BLaER1 treated with 17β-estradiol and CSF1 and Interleukin-3, amounts not matched to agents 10 nM and 100 nM (cell line): ENCODE results near the gene SPTB.

Source experiments
- H3K27ac ChIP-seq, 11 experiments: shearing (Covaris generic); formaldehyde crosslinking; 2 replicates each; pipeline ENCODE4 v1.8.1; 2022
- H3K27me3 ChIP-seq, 11 experiments: shearing (Covaris generic); formaldehyde crosslinking; 2 replicates each; pipeline ENCODE4 v1.8.1; 2022
- H3K36me3 ChIP-seq, 11 experiments: shearing (Covaris generic); formaldehyde crosslinking; 2 replicates each; pipeline ENCODE4 v1.8.1; 2022
- H3K4me1 ChIP-seq, 10 experiments: shearing (Covaris generic); formaldehyde crosslinking; 2 replicates each; pipeline ENCODE4 v1.8.1; 2022
- H3K4me2 ChIP-seq, 11 experiments: shearing (Covaris generic); formaldehyde crosslinking; 2 replicates each; pipeline ENCODE4 v1.8.1; 2022
- H3K4me3 ChIP-seq, 10 experiments: shearing (Covaris generic); formaldehyde crosslinking; 2 replicates each; pipeline ENCODE4 v1.8.1; 2022
- H3K9ac ChIP-seq, 11 experiments: shearing (Covaris generic); formaldehyde crosslinking; 2 replicates each; pipeline ENCODE4 v1.8.1; 2022
- H3K9me3 ChIP-seq, 11 experiments: shearing (Covaris generic); formaldehyde crosslinking; replicated peaks in 1 of 11; 2 replicates each; pipeline ENCODE4 v1.8.1; 2022
- H4K20me1 ChIP-seq, 11 experiments: shearing (Covaris generic); formaldehyde crosslinking; 2 replicates each; pipeline ENCODE4 v1.8.1; 2022
- Cebpa-rat ChIP-seq, 11 experiments: shearing (Covaris generic); IDR thresholded peaks; 2 replicates each; pipeline ENCODE4 v1.8.1; 2022

The SPTB gene

DNA sequence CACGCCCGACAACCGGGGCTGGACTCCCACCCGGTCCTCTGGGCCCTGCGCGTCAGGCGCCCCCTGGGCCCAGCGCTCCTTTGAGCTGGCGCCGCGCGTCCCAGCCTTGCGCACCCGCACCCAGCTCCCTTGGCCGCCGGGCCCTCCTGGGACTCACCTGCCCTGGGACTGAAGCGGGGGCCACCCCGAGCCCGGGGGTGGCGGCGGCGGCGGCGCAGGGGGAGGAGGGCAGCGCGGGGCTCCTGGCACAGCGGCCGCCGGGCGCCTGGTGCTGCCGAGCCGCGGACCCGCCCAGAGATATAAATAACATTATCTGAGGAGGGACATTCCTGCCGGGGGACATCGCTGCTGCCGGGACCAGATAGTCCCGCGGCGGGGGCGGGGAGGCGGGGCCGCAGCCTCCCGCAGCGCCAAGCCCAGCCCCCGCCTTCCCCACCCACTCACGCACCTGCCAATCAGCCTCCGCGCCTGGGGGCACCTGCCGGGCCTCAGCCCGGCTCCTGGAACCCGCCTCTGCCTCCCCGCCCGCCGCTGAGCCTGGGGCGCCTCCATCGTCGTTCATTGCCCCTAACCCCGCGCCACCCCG lies at the start of gene SPTB:
TSS of gene SPTB (minus strand) at position 273 of the 586 bp plus-strand sequence. CDS start 56,813 bp downstream, outside the sequence.
- peak within 1 kb of the TSS; percentile 91 to 97 (median 96) for H3K4me2 ChIP-seq
- peak within 1 kb of the TSS; percentile 58 to 77 (median 67) for H3K4me3 ChIP-seq
- H4K20me1 ChIP-seq, result peaks cover 0 to 8% (median 0%) of the 10 kb centered on the region in 11 experiments; a peak in 3 of 22 replicates
- H3K36me3 ChIP-seq, result no peaks in the 10 kb centered on the region
- H3K9me3 ChIP-seq, result no peaks in the 10 kb centered on the region
- peaks cover 44 to 60% (median 50%) of the 10 kb centered on the region in 11 experiments for H3K27me3 ChIP-seq
- H3K27ac ChIP-seq, result no peak within 1 kb of the TSS
- peaks cover 0 to 11% (median 8%) of the 10 kb centered on the region in 10 experiments; a peak in 8 of 20 replicates for H3K4me1 ChIP-seq
- no peak for TF ChIP-seq Cebpa-rat (IDR thresholded peaks at IDR 0.05)
- peak within 1 kb of the TSS in 10 of 11 experiments; percentile 20 to 72 (median 60); a peak in 21 of 22 replicates for H3K9ac ChIP-seq

DNA sequence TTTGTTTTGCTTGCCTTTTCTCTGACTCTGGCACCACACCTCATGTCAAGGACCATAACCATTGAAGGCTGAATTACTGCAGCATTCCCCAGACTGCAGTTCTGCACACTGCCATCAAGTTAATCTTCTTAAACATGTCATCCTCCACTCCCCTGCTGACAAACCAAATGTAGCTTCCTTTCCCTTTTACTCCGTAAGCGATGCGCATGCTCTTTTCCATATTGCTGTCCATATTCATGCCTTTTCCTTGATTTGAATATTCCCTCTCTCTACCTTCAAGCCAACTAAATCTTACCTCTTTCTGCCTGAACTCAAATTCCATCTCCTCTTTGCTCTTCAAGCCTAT lies 49.3 kb upstream of the SPTB start:
- Histone ChIP-seq H3K9ac (peak overlapping the region in 1 of 11 experiments; percentile 12; a peak in 1 of 22 replicates), H3K4me3 (no peak overlapping the region), H3K27me3 (no peaks in the 10 kb centered on the region), H3K36me3 (peaks cover 91 to 99% (median 98%) of the 10 kb centered on the region in 11 experiments), H3K27ac (peak overlapping the region in 4 of 11 experiments; percentile 9 to 53 (median 31); a peak in 2 of 22 replicates), H3K4me2 (peak overlapping the region in 8 of 11 experiments; percentile 60 to 80 (median 71); a peak in 12 of 22 replicates), H4K20me1 (peaks cover 0 to 91% (median 19%) of the 10 kb centered on the region in 11 experiments; a peak in 11 of 22 replicates), H3K9me3 (no peaks in the 10 kb centered on the region; a peak in 1 of 22 replicates), H3K4me1 (peaks cover 10 to 29% (median 21%) of the 10 kb centered on the region in 10 experiments)
- no peak for TF ChIP-seq Cebpa-rat (IDR thresholded peaks at IDR 0.05)

DNA sequence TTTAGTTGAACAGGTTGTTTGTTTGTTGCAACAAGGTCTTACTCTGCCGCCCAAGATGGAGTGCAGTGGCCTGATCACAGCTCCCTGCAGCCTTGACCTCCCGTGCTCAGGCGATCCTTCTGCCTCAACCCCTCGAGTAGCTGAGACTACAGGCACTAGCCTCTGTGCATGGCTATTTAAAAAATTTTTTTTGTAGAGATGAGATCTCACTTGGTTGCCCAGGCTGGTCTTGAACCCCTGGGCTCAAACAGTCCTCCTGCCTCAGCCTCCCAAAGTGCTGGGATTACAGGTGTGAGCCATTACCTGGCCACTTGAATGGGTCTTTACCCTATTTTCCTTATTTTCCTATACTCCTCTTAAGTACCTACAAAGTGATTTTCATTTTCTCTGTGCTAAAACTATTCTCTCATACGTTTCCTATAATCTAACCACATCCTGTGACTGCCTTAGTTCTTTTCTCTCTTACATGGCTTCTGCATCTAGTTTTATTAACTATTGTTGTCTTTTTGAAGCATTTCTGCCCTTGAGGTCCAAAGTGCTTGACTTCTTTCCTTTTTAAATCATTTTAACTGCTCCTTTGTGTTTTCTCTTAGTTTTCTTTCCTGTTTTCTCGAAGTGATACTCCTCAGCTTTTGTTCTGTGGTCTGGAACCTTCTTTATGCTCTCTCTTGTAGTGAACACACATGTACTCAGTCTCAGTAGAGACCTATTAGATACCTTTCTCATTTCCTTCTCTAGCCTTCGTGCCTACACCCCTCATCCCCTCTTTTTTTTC lies 48.7 kb upstream of the SPTB start:
- TF ChIP-seq Cebpa-rat (IDR thresholded peaks at IDR 0.05), result no peak
- H4K20me1 ChIP-seq, result peaks cover 0 to 92% (median 16%) of the 10 kb centered on the region in 11 experiments; a peak in 11 of 22 replicates
- H3K27me3 ChIP-seq, result no peaks in the 10 kb centered on the region
- peak overlapping the region in 1 of 11 experiments; percentile 12; a peak in 1 of 22 replicates for H3K9ac ChIP-seq
- H3K4me1 ChIP-seq, result peaks cover 10 to 29% (median 21%) of the 10 kb centered on the region in 10 experiments
- no peaks in the 10 kb centered on the region; a peak in 1 of 22 replicates for H3K9me3 ChIP-seq
- H3K27ac ChIP-seq, result peak overlapping the region in 5 of 11 experiments; percentile 9 to 53 (median 14); a peak in 5 of 22 replicates
- peaks cover 89 to 98% (median 96%) of the 10 kb centered on the region in 11 experiments for H3K36me3 ChIP-seq
- H3K4me3 ChIP-seq, result peak overlapping the region in 2 of 10 experiments; percentile 29 to 43; a peak in 2 of 20 replicates
- peak overlapping the region; percentile 4 to 80 (median 68); a peak in 21 of 22 replicates for H3K4me2 ChIP-seq

DNA sequence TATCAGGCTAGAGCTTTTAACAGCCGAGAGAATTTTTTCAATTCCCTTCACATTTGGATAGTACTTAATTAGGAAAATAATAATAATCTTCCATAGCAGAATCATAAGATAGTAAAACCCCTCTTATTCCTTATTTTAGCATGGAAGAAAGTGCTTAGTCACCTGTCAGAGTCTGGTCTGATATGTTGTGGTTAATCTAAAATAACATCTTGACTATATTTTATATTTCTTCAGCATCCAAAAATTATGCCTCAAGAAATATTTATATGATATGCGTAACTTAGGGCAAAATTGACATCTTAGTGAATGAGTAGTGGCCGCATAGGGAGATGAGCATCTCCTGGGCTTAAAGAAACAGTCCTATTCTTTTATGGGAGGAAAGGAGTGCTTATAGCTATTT lies 47.3 kb upstream of the SPTB start:
- TF ChIP-seq Cebpa-rat (IDR thresholded peaks at IDR 0.05), result no peak
- H3K9me3 ChIP-seq, result no peaks in the 10 kb centered on the region; a peak in 1 of 22 replicates
- H3K27ac ChIP-seq, result peak overlapping the region in 1 of 11 experiments; percentile 20; a peak in 1 of 22 replicates
- peaks cover 75 to 97% (median 84%) of the 10 kb centered on the region in 11 experiments for H3K36me3 ChIP-seq
- peaks cover 10 to 29% (median 21%) of the 10 kb centered on the region in 10 experiments for H3K4me1 ChIP-seq
- H3K4me2 ChIP-seq, result no peak overlapping the region
- H3K4me3 ChIP-seq, result no peak overlapping the region
- H3K9ac ChIP-seq, result peak overlapping the region in 1 of 11 experiments; percentile 1; a peak in 1 of 22 replicates
- H3K27me3 ChIP-seq, result no peaks in the 10 kb centered on the region
- peaks cover 9 to 96% (median 25%) of the 10 kb centered on the region in 11 experiments; a peak in 17 of 22 replicates for H4K20me1 ChIP-seq

DNA sequence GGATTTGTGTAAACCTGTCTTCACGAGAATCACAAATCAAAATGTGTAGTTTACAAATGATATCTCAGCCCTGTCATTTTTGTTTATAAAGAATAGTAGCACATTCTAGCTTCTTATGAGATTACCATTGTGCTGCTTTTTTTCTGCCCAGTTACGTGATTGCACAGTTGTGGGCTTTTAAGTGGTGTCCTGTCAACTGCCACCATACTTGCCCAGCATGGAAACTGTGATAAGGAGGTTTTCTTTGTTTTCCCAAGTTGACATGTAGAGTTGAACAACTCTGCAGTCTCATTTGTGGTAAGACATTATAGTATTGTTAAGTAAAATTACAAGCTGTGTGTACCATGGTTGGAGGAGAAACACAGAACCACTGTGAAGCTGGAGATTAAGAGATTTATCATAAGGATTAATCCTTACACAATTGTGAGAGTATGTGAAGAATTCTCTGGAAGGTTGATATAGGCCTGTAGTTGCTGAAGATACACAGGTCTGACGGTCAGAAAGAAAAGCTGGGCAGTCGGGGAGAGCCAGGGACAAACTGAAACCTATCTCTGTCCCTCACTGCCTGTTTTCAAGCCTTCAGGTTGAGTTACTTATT lies 46.8 kb upstream of the SPTB start:
- Histone ChIP-seq H3K9me3 (no peaks in the 10 kb centered on the region; a peak in 1 of 22 replicates), H3K4me3 (no peak overlapping the region), H3K36me3 (peaks cover 70 to 96% (median 79%) of the 10 kb centered on the region in 11 experiments), H3K9ac (peak overlapping the region in 1 of 11 experiments; percentile 1; a peak in 1 of 22 replicates), H3K27ac (peak overlapping the region in 1 of 11 experiments; percentile 20; a peak in 1 of 22 replicates), H3K27me3 (no peaks in the 10 kb centered on the region), H3K4me2 (no peak overlapping the region), H3K4me1 (peaks cover 10 to 29% (median 21%) of the 10 kb centered on the region in 10 experiments), H4K20me1 (peaks cover 15 to 97% (median 29%) of the 10 kb centered on the region in 11 experiments; a peak in 17 of 22 replicates)
- TF ChIP-seq Cebpa-rat (IDR thresholded peaks at IDR 0.05), result no peak

DNA sequence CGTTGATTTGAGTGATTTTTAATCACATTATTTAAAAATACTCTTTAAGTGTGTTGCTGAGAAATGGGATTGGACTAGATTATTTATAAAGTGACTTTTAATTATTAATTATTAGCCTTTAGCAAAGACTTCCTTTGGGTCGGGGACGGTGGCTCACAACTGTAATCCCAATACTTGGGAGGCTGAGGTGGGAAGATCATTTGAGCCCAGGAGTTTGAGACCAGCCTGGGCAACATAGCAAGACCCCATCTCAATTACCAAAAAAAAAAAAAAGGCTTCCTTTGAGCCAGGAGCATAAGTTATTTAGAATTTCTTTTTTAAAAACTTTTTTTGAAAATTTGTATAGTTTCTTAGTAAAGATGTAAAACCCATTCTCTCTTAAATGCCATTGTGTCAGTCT lies 43.3 kb upstream of the SPTB start:
- no peak for TF ChIP-seq Cebpa-rat (IDR thresholded peaks at IDR 0.05)
- Histone ChIP-seq H3K9me3 (no peaks in the 10 kb centered on the region), H3K4me1 (peaks cover 4 to 24% (median 10%) of the 10 kb centered on the region in 10 experiments), H3K4me3 (no peak overlapping the region), H3K36me3 (peaks cover 47 to 88% (median 57%) of the 10 kb centered on the region in 11 experiments), H3K27me3 (no peaks in the 10 kb centered on the region), H3K27ac (no peak overlapping the region), H3K9ac (no peak overlapping the region), H4K20me1 (peaks cover 16 to 97% (median 30%) of the 10 kb centered on the region in 11 experiments; a peak in 18 of 22 replicates), H3K4me2 (no peak overlapping the region)

DNA sequence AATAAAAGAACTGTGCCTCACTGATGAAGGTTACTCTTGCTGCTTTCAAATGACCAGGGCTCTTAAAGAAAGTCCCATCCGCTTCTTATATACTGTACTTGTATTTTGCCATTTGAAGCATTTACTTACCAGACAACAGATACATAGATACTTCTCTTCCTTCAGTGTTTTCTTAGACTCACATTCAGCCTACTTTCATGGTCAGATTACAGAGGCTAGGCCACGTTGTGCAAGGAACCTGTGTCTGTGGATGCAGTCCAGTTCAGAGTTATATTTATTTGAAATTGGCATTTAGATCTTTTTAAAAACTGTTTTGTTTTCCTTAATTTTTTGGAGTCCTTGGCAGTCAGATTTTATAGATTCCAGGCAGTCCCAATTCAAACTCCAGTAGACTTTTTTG lies 40.8 kb upstream of the SPTB start:
- peaks cover 24 to 71% (median 48%) of the 10 kb centered on the region in 11 experiments for H3K36me3 ChIP-seq

DNA sequence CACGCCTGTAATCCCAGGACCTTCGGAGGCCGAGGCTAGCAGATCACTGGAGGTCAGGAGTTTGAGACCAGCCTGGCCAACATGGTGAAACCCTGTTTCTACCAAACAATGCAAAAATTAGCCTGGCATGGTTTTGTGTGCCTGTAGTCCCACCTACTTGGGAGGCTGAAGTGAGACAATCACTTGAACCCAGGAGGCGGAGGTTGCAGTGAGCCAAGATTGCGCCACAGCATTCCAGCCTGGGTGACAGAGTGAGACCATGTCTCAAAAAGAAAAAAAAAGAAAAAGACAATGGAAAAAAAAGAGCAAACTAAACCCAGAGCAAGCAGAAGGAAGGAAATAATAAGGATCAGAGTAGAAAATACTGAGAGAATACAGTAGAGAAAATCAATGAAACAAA lies 39.9 kb upstream of the SPTB start:
- TF ChIP-seq Cebpa-rat (IDR thresholded peaks at IDR 0.05), result no peak
- Histone ChIP-seq H3K4me3 (no peak overlapping the region), H3K27me3 (no peaks in the 10 kb centered on the region), H3K4me2 (no peak overlapping the region), H3K27ac (no peak overlapping the region), H3K9ac (no peak overlapping the region), H3K9me3 (peaks cover 0 to 14% (median 9%) of the 10 kb centered on the region in 11 experiments; a peak in 14 of 22 replicates), H4K20me1 (peaks cover 14 to 85% (median 30%) of the 10 kb centered on the region in 11 experiments; a peak in 18 of 22 replicates), H3K36me3 (peaks cover 16 to 64% (median 39%) of the 10 kb centered on the region in 11 experiments), H3K4me1 (peaks cover 11 to 35% (median 13%) of the 10 kb centered on the region in 10 experiments)

More for the DNA sequence above, 40.8 kb upstream of the SPTB start:
- TF ChIP-seq Cebpa-rat (IDR thresholded peaks at IDR 0.05), result no peak
- H3K9ac ChIP-seq, result no peak overlapping the region
- H3K4me3 ChIP-seq, result no peak overlapping the region
- no peak overlapping the region for H3K4me2 ChIP-seq
- H3K27ac ChIP-seq, result no peak overlapping the region
- H3K9me3 ChIP-seq, result peaks cover 0 to 11% (median 7%) of the 10 kb centered on the region in 11 experiments; a peak in 14 of 22 replicates
- peaks cover 6 to 29% (median 7%) of the 10 kb centered on the region in 10 experiments for H3K4me1 ChIP-seq
- H4K20me1 ChIP-seq, result peaks cover 14 to 94% (median 30%) of the 10 kb centered on the region in 11 experiments; a peak in 18 of 22 replicates
- H3K27me3 ChIP-seq, result no peaks in the 10 kb centered on the region
